ENCODE measurements around the gene ZNF462. TPM values are rescaled to one million over a fixed set of nuclear protein-coding genes. Genes with fewer than 3 reads are reported as not detected.

The ZNF462 gene
- total RNA-seq, 4 donors from 2014 or later: 24.5 to 38.6 (median 34.6) TPM

GRCh38 chr9:106970219-106970975 is 107.4 kb downstream of the ZNF462 start:
- H3K27me3 ChIP-seq: no peaks in the 10 kb centered on the region
- intact Hi-C loops (cut with DNase I): no loop called here
- no peak overlapping the region for H3K27ac ChIP-seq (replicated peaks in 1 of 4)
- H3K4me1 ChIP-seq: peaks cover 0 to 8% (median 2%) of the 10 kb centered on the region in 4 donors
- no peak for DNase-seq (ENCODE audit: extremely low spot score)
- 83% methylated on average over 9 of the region's 9 CpGs for WGBS
- no peaks in the 10 kb centered on the region for H3K9me3 ChIP-seq
- peaks cover 26 to 37% (median 31%) of the 10 kb centered on the region in 4 donors for H3K36me3 ChIP-seq
- no peak overlapping the region for H3K4me3 ChIP-seq
- TF ChIP-seq EP300 (IDR thresholded peaks at IDR 0.05) (no peak), POLR2AphosphoS5 (IDR thresholded peaks at IDR 0.05) (no peak), POLR2A (IDR thresholded peaks at IDR 0.05; ENCODE audit: low read depth) (no peak), CTCF (IDR thresholded peaks at IDR 0.05) (no peak)

GRCh38 chr9:106970976-106971457 is 108.1 kb downstream of the ZNF462 start:
- intact Hi-C loops (cut with DNase I): no loop called here
- Histone ChIP-seq H3K4me3 (no peak overlapping the region), H3K27me3 (no peaks in the 10 kb centered on the region), H3K9me3 (no peaks in the 10 kb centered on the region), H3K4me1 (peaks cover 0 to 8% (median 2%) of the 10 kb centered on the region in 4 donors), H3K36me3 (peaks cover 30 to 44% (median 36%) of the 10 kb centered on the region in 4 donors), H3K27ac (replicated peaks in 1 of 4) (no peak overlapping the region)
- DNase-seq (ENCODE audit: extremely low spot score): no peak
- TF ChIP-seq CTCF (IDR thresholded peaks at IDR 0.05) (no peak), POLR2A (IDR thresholded peaks at IDR 0.05; ENCODE audit: low read depth) (no peak), EP300 (IDR thresholded peaks at IDR 0.05) (no peak), POLR2AphosphoS5 (IDR thresholded peaks at IDR 0.05) (no peak)
- 89% methylated on average over 5 of the region's 5 CpGs for WGBS

GRCh38 chr9:106972082-106972481 is 109.1 kb downstream of the ZNF462 start:
- intact Hi-C loops (cut with DNase I): no loop called here
- no peaks in the 10 kb centered on the region for H3K9me3 ChIP-seq
- H3K27me3 ChIP-seq: no peaks in the 10 kb centered on the region
- peaks cover 0 to 4% (median 2%) of the 10 kb centered on the region in 4 donors for H3K4me1 ChIP-seq
- H3K27ac ChIP-seq (replicated peaks in 1 of 4): no peak overlapping the region
- 97% methylated on average over 9 of the region's 9 CpGs for WGBS
- TF ChIP-seq CTCF (IDR thresholded peaks at IDR 0.05) (no peak), POLR2A (IDR thresholded peaks at IDR 0.05; ENCODE audit: low read depth) (no peak), POLR2AphosphoS5 (IDR thresholded peaks at IDR 0.05) (no peak), EP300 (IDR thresholded peaks at IDR 0.05) (no peak)
- H3K36me3 ChIP-seq: peaks cover 41 to 54% (median 47%) of the 10 kb centered on the region in 4 donors
- H3K4me3 ChIP-seq: no peak overlapping the region
- no peak for DNase-seq (ENCODE audit: extremely low spot score)

GRCh38 chr9:106974341-106974740 is 111.4 kb downstream of the ZNF462 start:
- no peak overlapping the region for H3K4me3 ChIP-seq
- TF ChIP-seq POLR2A (IDR thresholded peaks at IDR 0.05; ENCODE audit: low read depth): no peak
- no peak for TF ChIP-seq POLR2AphosphoS5 (IDR thresholded peaks at IDR 0.05)
- TF ChIP-seq CTCF (IDR thresholded peaks at IDR 0.05): no peak
- no peak for TF ChIP-seq EP300 (IDR thresholded peaks at IDR 0.05)
- H3K9me3 ChIP-seq: no peaks in the 10 kb centered on the region
- intact Hi-C loops (cut with DNase I): no loop called here
- H3K4me1 ChIP-seq: peaks cover 0 to 4% (median 0%) of the 10 kb centered on the region in 4 donors
- no peak overlapping the region for H3K27ac ChIP-seq (replicated peaks in 1 of 4)
- no peak for DNase-seq (ENCODE audit: extremely low spot score)
- WGBS: 100% methylated on average over 2 of the region's 2 CpGs
- peaks cover 41 to 74% (median 65%) of the 10 kb centered on the region in 4 donors for H3K36me3 ChIP-seq
- no peaks in the 10 kb centered on the region for H3K27me3 ChIP-seq

Data from esophagus muscularis mucosa (tissue), 4 donors.